Fibroblast of mammary gland (primary cell): Measurements from ENCODE around the gene PAK6.

ENCODE experiments used
- DNase-seq: peaks from one replicate; pipeline ENCODE4 v3.0.0-alpha.2; 2010; ENCODE audit warnings: low read depth
- H3K4me3 ChIP-seq: 2 replicates; pipeline ENCODE4 v1.5.1; 2011; ENCODE audit warnings: low read depth, mild to moderate bottlenecking, low read length, moderate library complexity; ENCODE audit not compliant: control insufficient read depth
- CTCF ChIP-seq: conservative IDR thresholded peaks from 2 replicates; pipeline ENCODE4 v1.5.1; 2011; ENCODE audit warnings: low read depth, low read length, inconsistent platforms; ENCODE audit not compliant: control insufficient read depth, insufficient read depth

The PAK6 gene

DNA sequence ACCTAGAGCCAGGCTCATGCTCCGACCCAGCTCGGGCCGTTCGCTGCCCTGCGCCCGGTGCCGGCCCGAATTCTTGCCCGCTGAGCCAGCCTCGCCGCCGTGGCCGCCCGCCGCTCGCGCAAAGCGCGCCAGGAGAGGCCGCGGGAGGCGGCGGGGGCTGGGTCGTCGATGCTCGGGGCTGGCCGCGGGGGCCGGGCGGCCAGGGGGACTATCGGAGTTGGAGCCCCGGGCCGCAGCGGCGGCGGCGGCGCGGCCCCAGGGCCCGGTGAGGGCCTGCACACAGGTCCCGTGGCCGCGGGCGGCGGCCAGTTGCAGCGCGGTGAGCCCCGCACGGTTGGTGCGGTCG is 42.9 kb downstream of the PAK6 start:
- no peak for TF ChIP-seq CTCF
- DNase-seq = no peak
- no peak overlapping the region for H3K4me3 ChIP-seq

DNA sequence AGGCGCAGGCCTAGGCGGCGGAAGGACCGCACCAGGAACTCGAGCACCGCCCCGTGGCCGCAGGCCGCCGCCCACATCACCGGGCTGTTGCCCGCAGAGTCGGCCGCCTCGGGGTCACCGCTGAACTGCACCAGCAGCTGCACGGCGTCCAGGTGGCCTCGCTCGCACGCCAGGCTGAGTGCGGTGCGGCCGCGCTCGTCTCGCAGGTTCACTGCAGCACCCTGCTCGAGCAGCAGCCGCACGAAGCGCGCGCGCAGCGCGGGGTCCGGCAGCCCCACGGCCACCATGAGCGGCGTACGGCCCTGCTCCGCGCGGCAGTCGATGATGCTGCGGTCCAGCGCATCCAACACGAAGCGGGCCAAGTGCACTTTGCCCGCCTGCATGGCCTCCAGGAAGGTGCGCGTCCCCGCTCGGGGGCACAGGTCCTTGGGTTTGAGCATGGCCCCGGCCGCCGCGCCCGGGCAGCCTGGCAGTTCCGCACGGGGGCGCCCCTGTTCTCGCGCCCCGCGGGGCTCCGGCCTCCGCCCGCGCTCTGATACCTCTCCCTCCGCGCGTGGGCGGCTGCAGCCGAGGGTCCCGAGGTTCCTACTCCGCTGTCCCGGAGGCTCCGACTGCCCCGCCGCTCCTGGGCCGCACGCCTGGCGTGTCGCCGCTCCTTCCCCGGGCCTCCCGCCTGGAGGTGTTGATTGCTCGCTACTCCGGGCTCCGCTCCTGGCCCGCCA is 43.4 kb downstream of the PAK6 start:
- H3K4me3 ChIP-seq = no peak overlapping the region
- no peak for TF ChIP-seq CTCF
- DNase-seq = no peak

DNA sequence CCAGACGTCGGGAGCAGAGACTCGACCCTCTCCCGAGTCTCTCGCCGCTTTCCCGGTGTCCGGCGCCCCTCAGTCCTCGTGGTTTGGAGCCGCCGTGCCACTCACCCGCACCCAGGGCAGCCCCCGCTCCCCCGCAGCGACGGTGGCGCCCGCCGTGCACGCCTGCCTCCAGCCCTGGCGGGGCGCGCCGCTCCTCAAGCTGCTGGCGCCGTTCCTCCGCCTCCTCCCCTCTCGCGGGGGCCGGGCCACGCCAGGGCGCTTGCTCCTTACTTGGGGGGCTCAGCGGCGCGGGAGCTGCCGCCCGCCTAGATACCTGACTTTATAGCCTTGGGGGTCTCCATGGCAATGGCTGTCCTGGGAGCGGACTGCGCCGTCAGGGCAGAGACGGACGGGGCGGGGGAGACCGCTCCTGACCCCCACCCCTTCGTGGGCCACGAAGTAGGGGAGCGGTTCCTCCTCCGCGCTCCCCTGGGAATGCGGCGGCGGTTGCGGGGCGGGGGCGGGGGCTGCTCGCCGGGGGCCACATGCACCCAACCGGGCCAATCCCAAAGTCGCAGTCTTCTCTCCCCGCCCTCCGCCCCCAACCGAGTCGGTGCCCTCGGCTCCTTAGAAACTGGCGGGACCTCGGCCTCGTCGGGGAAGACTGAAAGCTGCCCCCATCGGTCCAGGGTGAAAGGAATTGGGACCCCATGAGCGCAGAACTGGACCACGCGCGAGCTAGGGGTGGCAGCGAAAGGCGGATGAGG is 44.2 kb downstream of the PAK6 start, which contains the start of gene ANKRD63:
TSS of gene ANKRD63 (minus strand) at position 196 of the 746 bp plus-strand sequence. CDS start 478 bp downstream, outside the sequence.
- no peak within 1 kb of the TSS for H3K4me3 ChIP-seq
- no peak for TF ChIP-seq CTCF
- DNase-seq = no peak

GRCh38 chr15:40283615-40284300 is 44.9 kb downstream of the PAK6 start:
- no peak overlapping the region for H3K4me3 ChIP-seq
- no peak for DNase-seq
- no peak for TF ChIP-seq CTCF

GRCh38 chr15:40285151-40285550 is 46.3 kb downstream of the PAK6 start:
- H3K4me3 ChIP-seq = no peak overlapping the region
- no peak for DNase-seq
- TF ChIP-seq CTCF = no peak

- DNase-seq = no peak
- no peak overlapping the region for H3K4me3 ChIP-seq
- no peak for TF ChIP-seq CTCF
These were observed 46.7 kb downstream of the PAK6 start for GRCh38 chr15:40285554-40286011.
